ENCODE data around the gene PPP1R36. TPM values are rescaled to one million over a fixed set of nuclear protein-coding genes. Genes with fewer than 3 reads are reported as not detected.

Gene PPP1R36
- polyA plus RNA-seq, 3 donors = 0.38 TPM; not detected in 2

GRCh38 chr14:64531567-64531966, 18.2 kb upstream of the PPP1R36 start:
- no peak overlapping the region for H3K4me3 ChIP-seq (replicated peaks in 1 of 3; ENCODE audit: low read depth in 2 of 3, low read length in 3 of 3)
- no peak for DNase-seq
- Mint-ChIP-seq H3K4me1 (no peaks in the 10 kb centered on the region), H3K27ac (no peak overlapping the region), H3K36me3 (peaks cover 4 to 15% of the 10 kb centered on the region in 2 donors), H3K4me3 (no peak overlapping the region), H3K9me3 (peaks cover 0 to 5% (median 4%) of the 10 kb centered on the region in 7 donors), H3K27me3 (ENCODE audit: low read depth in 3 of 3) (peaks cover 0 to 6% (median 0%) of the 10 kb centered on the region in 3 donors)
- TF ChIP-seq, protein P1, sequence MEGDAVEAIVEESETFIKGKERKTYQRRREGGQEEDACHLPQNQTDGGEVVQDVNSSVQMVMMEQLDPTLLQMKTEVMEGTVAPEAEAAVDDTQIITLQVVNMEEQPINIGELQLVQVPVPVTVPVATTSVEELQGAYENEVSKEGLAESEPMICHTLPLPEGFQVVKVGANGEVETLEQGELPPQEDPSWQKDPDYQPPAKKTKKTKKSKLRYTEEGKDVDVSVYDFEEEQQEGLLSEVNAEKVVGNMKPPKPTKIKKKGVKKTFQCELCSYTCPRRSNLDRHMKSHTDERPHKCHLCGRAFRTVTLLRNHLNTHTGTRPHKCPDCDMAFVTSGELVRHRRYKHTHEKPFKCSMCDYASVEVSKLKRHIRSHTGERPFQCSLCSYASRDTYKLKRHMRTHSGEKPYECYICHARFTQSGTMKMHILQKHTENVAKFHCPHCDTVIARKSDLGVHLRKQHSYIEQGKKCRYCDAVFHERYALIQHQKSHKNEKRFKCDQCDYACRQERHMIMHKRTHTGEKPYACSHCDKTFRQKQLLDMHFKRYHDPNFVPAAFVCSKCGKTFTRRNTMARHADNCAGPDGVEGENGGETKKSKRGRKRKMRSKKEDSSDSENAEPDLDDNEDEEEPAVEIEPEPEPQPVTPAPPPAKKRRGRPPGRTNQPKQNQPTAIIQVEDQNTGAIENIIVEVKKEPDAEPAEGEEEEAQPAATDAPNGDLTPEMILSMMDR (IDR thresholded peaks at IDR 0.05) = no peak
- H3K4me1 ChIP-seq (ENCODE audit: control insufficient read depth in 1 of 2, insufficient read depth in 2 of 2, low read length in 2 of 2) = no peaks in the 10 kb centered on the region
- H3K27ac ChIP-seq (ENCODE audit: low read depth in 1 of 2, low read length in 2 of 2) = no peak overlapping the region
- H3K4me2 ChIP-seq (replicated peaks; ENCODE audit: extremely low read depth, low read length, poor library complexity, severe bottlenecking) = no peak overlapping the region
- 100% methylated on average over 2 of the region's 2 CpGs for WGBS (ENCODE audit: insufficient coverage)
- H3K9me3 ChIP-seq (replicated peaks in 1 of 2; ENCODE audit: control insufficient read depth in 1 of 2, insufficient read depth in 1 of 2, low read length in 2 of 2) = no peaks in the 10 kb centered on the region
- H2AFZ ChIP-seq (ENCODE audit: insufficient read depth, low read depth, low read length, poor library complexity, severe bottlenecking) = no peak overlapping the region
- H4K20me1 ChIP-seq (ENCODE audit: insufficient read depth, low read length) = peaks cover 19% of the 10 kb centered on the region
- H3K36me3 ChIP-seq (replicated peaks in 1 of 2; ENCODE audit: control insufficient read depth in 1 of 2, insufficient read depth in 2 of 2, low read length in 2 of 2) = peaks cover 0 to 4% of the 10 kb centered on the region in 2 donors
- no peaks in the 10 kb centered on the region for H3K27me3 ChIP-seq (ENCODE audit: control insufficient read depth in 2 of 2, insufficient read depth in 2 of 2, low read length in 2 of 2)
- intact Hi-C loops (cut with micrococcal nuclease) = no loop called here
- H3K9ac ChIP-seq (ENCODE audit: insufficient read depth, low read length, poor library complexity, severe bottlenecking) = no peak overlapping the region
- H3K79me2 ChIP-seq (ENCODE audit: insufficient read depth, low read length) = no peaks in the 10 kb centered on the region

DNA sequence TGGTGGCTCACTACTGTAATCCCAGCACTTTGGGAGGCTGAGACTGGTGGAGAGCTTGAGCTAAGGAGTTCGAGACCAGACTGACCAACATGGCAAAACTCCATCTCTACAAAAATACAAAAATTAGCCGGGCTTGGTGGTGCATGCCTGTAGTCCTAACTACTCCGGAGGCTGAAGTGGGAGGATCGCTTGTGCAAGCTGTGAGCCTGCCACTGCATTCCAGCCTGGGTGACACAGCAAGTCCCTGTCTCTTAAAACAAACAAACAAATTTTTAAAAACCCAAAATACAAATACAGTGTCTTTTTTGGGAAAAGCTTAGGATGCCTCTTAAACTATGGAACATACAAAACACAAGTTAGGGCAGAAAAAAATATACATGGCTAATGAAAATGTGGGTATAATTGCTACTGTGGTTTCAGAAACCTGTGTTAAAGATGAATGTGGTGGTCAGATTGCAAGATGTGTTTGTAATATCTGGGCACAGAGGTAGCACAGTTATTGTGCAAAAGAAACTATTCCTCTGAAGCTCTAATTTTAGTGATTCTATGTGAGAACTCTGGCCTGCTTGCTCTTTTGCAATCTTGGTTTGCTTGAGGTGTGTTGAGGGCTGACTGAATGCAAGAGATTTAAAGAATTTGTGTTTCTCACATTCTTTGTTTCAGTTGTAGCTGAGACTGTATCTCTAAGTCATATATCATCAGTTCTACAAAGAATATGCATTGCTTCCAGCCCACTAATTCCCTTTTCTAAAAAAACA, 13.1 kb upstream of the PPP1R36 start:
- TF ChIP-seq, protein P1 (IDR thresholded peaks at IDR 0.05) = no peak
- Histone ChIP-seq H3K79me2 (ENCODE audit: insufficient read depth, low read length) (no peaks in the 10 kb centered on the region), H3K4me2 (replicated peaks; ENCODE audit: extremely low read depth, low read length, poor library complexity, severe bottlenecking) (no peak overlapping the region), H3K27me3 (ENCODE audit: control insufficient read depth in 2 of 2, insufficient read depth in 2 of 2, low read length in 2 of 2) (peaks cover 10 to 20% of the 10 kb centered on the region in 2 donors), H3K36me3 (replicated peaks in 1 of 2; ENCODE audit: control insufficient read depth in 1 of 2, insufficient read depth in 2 of 2, low read length in 2 of 2) (no peaks in the 10 kb centered on the region), H3K9ac (ENCODE audit: insufficient read depth, low read length, poor library complexity, severe bottlenecking) (no peak overlapping the region), H4K20me1 (ENCODE audit: insufficient read depth, low read length) (no peaks in the 10 kb centered on the region), H3K4me1 (ENCODE audit: control insufficient read depth in 1 of 2, insufficient read depth in 2 of 2, low read length in 2 of 2) (peaks cover 19 to 24% of the 10 kb centered on the region in 2 donors), H3K27ac (ENCODE audit: low read depth in 1 of 2, low read length in 2 of 2) (no peak overlapping the region), H3K4me3 (replicated peaks in 1 of 3; ENCODE audit: low read depth in 2 of 3, low read length in 3 of 3) (no peak overlapping the region), H3K9me3 (replicated peaks in 1 of 2; ENCODE audit: control insufficient read depth in 1 of 2, insufficient read depth in 1 of 2, low read length in 2 of 2) (peaks cover 10% of the 10 kb centered on the region in 2 donors), H2AFZ (ENCODE audit: insufficient read depth, low read depth, low read length, poor library complexity, severe bottlenecking) (no peak overlapping the region)
- Mint-ChIP-seq H3K36me3 (peaks cover 9 to 12% of the 10 kb centered on the region in 2 donors), H3K27me3 (ENCODE audit: low read depth in 3 of 3) (peaks cover 25 to 34% (median 30%) of the 10 kb centered on the region in 3 donors), H3K27ac (no peak overlapping the region), H3K9me3 (peaks cover 15 to 25% (median 20%) of the 10 kb centered on the region in 7 donors), H3K4me3 (no peak overlapping the region), H3K4me1 (peaks cover 23% of the 10 kb centered on the region)
- intact Hi-C loops (cut with micrococcal nuclease) = no loop called here
- no peak for DNase-seq
- WGBS (ENCODE audit: insufficient coverage) = 97% methylated on average over 4 of the region's 4 CpGs
